CD4-positive, alpha-beta T cell treated with Interleukin-6 for 4 hours (primary cell): ENCODE results near the gene TRPV2.

Experiments
- DNase-seq: peaks from one replicate; pipeline ENCODE4 v3.0.0-alpha.2; 2020; ENCODE audit warnings: mixed read lengths

TRPV2 gene

DNA sequence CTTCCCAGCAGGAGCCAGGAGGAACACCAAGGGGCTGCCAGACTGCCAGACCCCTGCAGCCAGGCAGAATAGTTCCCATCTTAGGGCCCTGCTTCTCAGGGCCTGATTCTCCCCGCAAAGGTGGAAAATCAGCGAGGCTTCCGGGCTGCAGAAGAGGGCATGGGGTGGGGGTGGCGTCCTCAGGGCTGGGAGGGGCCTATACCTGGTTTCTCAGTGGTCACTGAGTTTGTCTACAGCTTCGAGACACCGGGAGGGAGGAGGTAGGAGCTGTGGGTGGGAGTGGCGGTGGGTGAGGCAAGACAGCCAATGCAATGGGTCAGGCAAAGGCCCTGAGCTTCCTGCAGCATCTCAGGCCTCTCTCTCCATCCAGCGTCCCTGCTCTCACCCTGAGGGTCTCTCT is 62.3 kb downstream of the TRPV2 start:
- no peak for DNase-seq

DNA sequence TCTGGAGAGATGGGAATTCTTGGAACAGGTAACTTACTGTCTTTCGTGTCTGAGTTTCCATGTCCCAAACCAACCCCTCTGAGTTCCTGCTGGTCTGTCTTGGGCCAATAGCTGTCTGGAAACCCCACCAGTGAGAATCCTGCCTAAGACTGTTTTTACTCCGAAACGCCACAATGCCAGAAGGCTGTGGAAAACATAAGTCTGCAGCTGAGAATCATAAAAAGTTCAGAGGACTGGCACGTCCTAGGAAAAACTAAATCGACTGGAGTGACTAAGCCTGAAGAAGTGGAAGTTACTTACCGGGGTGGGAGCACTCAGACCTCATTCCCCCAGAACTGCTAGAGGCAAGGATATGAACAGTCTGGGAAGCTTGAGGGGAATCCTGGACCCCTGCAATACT is 63.3 kb downstream of the TRPV2 start:
- no peak for DNase-seq

DNA sequence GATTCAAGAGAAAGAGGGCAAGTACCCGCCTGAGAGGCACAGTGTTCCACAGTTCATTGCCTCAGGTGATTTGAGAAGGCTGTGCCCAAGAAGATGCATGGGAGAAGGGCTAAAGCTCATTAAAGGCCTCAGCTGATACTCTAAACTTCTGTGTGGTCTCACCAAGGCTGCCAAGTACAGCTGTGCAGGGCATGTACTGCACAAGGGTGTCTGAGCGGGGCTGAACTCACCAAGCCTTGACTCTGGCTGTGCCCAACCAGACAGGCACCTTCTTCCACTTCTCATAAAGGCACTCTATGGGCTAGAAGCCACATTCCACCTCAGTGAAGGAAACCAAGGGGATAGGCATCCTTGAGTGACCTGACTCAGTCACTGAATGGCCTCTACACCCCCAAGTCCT is 63.9 kb downstream of the TRPV2 start:
- DNase-seq: no peak

DNA sequence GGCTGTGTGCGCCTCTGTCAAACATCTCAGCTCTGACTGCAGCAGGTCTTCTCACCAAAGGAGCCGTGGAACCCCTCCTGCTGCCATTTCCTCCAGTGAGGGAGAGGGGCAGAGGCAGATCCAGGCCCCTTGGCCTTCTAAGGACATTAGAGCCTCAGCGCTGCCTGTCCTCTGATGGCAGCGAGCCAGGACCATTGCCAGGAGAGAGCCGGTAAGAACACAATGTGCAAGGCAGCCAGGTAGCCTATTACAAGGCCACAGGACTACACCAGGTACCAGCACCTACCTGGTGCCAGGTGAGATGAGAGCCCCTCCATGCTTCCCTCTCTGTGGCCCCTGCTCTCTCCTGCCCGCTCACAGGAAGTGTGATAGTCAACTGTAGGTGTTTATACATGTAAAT is 65.6 kb downstream of the TRPV2 start:
- DNase-seq: no peak

DNA sequence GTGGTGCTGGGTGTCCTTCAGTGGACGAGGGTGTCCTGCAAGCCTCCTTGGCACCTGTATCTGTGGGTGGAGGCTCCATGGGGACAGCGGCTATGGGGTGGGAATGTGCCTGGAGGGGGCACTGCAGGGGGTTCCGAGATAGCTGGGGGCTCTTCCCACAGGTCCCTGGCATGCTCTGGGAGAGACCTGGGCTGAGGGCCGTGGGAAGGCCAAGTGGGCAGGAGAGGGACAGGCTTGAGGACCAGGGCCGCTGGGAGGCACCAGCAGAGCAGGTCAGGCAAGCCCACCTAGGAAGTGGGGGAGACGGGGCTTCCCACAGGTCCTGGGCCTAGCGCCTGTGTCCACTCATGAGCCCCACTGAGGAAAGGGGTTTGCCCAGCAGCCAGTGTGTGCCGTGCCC is 66.9 kb downstream of the TRPV2 start:
- DNase-seq: no peak

DNA sequence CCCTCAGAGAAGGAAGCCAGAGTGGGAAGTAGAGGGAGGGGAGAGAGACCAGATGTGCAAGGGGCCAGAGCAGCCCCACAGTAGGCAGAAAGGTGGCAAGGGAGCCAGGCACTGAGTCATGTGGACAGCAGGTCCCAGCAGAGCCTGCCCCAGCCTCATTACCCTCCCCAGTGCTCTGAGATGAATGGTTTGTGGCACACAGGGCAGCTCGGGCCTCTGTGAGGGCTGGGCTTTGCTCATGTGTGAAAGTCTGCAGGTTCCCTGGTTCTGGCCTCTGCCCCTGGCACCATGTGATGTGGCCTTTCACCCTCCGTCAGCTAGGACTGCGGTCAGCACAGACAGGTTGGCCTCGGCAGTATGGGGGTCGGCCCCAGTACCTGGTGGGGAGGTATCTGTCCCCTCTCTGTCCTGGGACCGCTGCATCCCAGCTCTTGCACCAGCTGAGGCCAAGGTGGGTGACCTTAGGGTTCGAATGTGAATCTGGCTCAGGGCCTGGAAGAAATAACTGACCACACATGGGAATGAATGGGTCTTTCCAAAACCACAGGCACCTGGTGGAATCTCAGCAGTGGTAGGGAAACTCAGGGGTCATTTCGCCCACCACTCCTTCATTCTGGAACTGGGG is 67.8 kb downstream of the TRPV2 start:
- no peak for DNase-seq

DNA sequence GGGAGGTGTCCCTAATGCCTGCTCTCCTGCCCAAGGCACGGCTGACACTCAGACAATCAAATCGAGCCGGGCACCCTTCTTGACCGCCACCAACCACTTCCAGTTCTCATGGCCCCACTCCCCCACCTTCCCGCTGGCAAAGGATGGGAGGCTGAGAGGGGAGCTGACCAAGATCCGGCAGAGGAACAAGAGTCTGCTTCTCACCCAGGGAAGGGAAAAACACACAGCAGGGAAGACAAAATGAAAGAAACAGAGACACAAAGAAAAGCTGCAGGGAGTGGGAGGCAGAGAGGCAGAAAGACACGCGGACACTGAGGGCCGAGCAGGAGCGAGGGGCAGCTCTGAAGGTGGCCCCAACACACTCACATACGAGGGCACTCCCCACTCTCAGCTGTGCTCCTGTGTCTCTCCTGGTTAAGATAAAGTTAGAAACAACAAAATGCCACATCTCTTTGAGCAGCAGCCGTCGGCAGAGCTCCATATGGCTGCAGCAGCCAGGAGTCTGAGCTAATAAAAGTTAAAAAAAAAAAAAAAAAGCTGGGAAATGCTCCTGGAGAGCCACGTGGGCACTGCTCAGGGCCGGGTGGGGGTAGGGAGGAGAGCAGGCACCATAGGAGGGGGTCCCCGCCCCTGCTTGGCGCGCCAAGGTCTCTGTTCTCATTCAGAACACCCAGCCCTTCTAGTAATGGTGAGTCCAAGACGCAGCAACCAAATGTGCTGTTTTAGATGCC is 69.2 kb downstream of the TRPV2 start:
- DNase-seq: no peak
